ENCODE data around the gene AGAP4.
"Not testable (repeated sequence)": the region's sequence is repeated elsewhere in the genome, so short reads cannot be mapped to it uniquely, and the experiment has no call there.

GRCh38 chr10:45857931-45858330, 10.6 kb upstream of the AGAP4 start:
- TF ChIP-seq POLR2A, CTCF, POLR2AphosphoS5, EP300 (IDR thresholded peaks at IDR 0.05): not testable (repeated sequence)
